ENCODE results near the gene ARHGAP19.
"Not testable (repeated sequence)": the region's sequence is repeated elsewhere in the genome, so short reads cannot be mapped to it uniquely, and the experiment has no call there.

- not testable (repeated sequence) for TF ChIP-seq CTCF (conservative IDR thresholded peaks at IDR 0.05; ENCODE audit: low read depth, low read length); EZH2 (IDR thresholded peaks at IDR 0.05; ENCODE audit: borderline replicate concordance, low read depth, low read length, poor library complexity, severe bottlenecking)
Observed at GRCh38 chr10:97265095-97265494, 27.3 kb downstream of the ARHGAP19 start.

All from A673 (cell line).